CD14-positive monocyte (primary cell): Measurements from ENCODE around the gene CC2D2A. TPM values are rescaled to one million over a fixed set of nuclear protein-coding genes. Genes with fewer than 3 reads are reported as not detected.

Experiments
- DNase-seq, 3 donors: peaks; one replicate each; pipeline ENCODE4 v3.0.0-alpha.2; 2011 to 2022
- H2AFZ ChIP-seq: 2 replicates; pipeline ENCODE4 v1.6.0; 2012; ENCODE audit warnings: mild to moderate bottlenecking, low read depth, low read length, inconsistent platforms; ENCODE audit not compliant: insufficient read depth, poor library complexity, severe bottlenecking
- H3K27ac ChIP-seq, 2 donors: 1 replicate in 1 of 2; 2 replicates in 1 of 2; pipeline ENCODE4 v1.5.1; 2012 to 2013; ENCODE audit warnings: low read length in 2 of 2, control low read depth in 1 of 2, inconsistent platforms in 1 of 2, low read depth in 1 of 2, mild to moderate bottlenecking in 1 of 2
- H3K27me3 ChIP-seq, 2 donors: one replicate each; pipeline versions ENCODE4 v1.6.0 to v1.6.1; 2011 to 2013; ENCODE audit warnings: low read length in 2 of 2; ENCODE audit not compliant: control insufficient read depth in 2 of 2, insufficient read depth in 2 of 2
- H3K36me3 ChIP-seq, 2 donors: replicated peaks in 1 of 2; 1 replicate in 1 of 2; 2 replicates in 1 of 2; pipeline versions ENCODE4 v1.5.1 to v1.6.1; 2012 to 2013; ENCODE audit warnings: low read length in 2 of 2, control low read depth in 1 of 2, inconsistent platforms in 1 of 2, mild to moderate bottlenecking in 1 of 2; ENCODE audit not compliant: insufficient read depth in 2 of 2, control insufficient read depth in 1 of 2
- H3K4me1 ChIP-seq, 2 donors: 1 replicate in 1 of 2; 2 replicates in 1 of 2; pipeline versions ENCODE4 v1.5.1 to v1.6.1; 2012 to 2013; ENCODE audit warnings: low read length in 2 of 2, control low read depth in 1 of 2, inconsistent platforms in 1 of 2, mild to moderate bottlenecking in 1 of 2, moderate library complexity in 1 of 2; ENCODE audit not compliant: insufficient read depth in 2 of 2, control insufficient read depth in 1 of 2
- H3K4me2 ChIP-seq: replicated peaks from 2 replicates; pipeline ENCODE3; 2012; ENCODE audit warnings: low read length, moderate library complexity, mild to moderate bottlenecking; ENCODE audit not compliant: poor library complexity, severe bottlenecking; ENCODE audit errors: extremely low read depth
- H3K4me3 ChIP-seq, 3 experiments: fragments of 200-600 bp in 1 of 3; sonication (generic) in 1 of 3; replicated peaks in 1 of 3; 1 replicate in 2 of 3; 2 replicates in 1 of 3; pipeline ENCODE4 v1.5.1; 2011 to 2013; ENCODE audit warnings: low read length in 3 of 3, mild to moderate bottlenecking in 3 of 3, control low read depth in 2 of 3, low read depth in 2 of 3, inconsistent platforms in 1 of 3, moderate library complexity in 1 of 3
- H3K79me2 ChIP-seq: 2 replicates; pipeline ENCODE4 v1.6.0; 2012; ENCODE audit warnings: mild to moderate bottlenecking, control low read depth, inconsistent platforms, low read length, moderate library complexity; ENCODE audit not compliant: insufficient read depth
- H3K9ac ChIP-seq: 2 replicates; pipeline ENCODE4 v1.6.0; 2017; ENCODE audit warnings: low read length, mild to moderate bottlenecking; ENCODE audit not compliant: insufficient read depth, poor library complexity, severe bottlenecking
- H3K9me3 ChIP-seq, 2 donors: replicated peaks in 1 of 2; 1 replicate in 1 of 2; 2 replicates in 1 of 2; pipeline versions ENCODE4 v1.5.1 to v1.6.1; 2012 to 2013; ENCODE audit warnings: low read length in 2 of 2, control low read depth in 1 of 2; ENCODE audit not compliant: control insufficient read depth in 1 of 2, insufficient read depth in 1 of 2
- H4K20me1 ChIP-seq: 2 replicates; pipeline ENCODE4 v1.6.0; 2012; ENCODE audit warnings: mild to moderate bottlenecking, low read length, control low read depth, moderate library complexity; ENCODE audit not compliant: insufficient read depth
- H3K27ac Mint-ChIP-seq, 7 donors: one replicate each; pipeline ENCODE4 v1.8.0; 2020; ENCODE audit warnings: mild to moderate bottlenecking in 7 of 7, mixed read lengths in 7 of 7, moderate library complexity in 6 of 7, inconsistent platforms in 2 of 7
- H3K27me3 Mint-ChIP-seq, 3 donors: one replicate each; pipeline ENCODE4 v1.8.0; 2021 to 2022; ENCODE audit warnings: low read depth in 3 of 3, mild to moderate bottlenecking in 3 of 3, mixed read lengths in 3 of 3, moderate library complexity in 3 of 3, inconsistent platforms in 1 of 3
- H3K36me3 Mint-ChIP-seq, 2 donors: one replicate each; pipeline ENCODE4 v1.8.0; 2020; ENCODE audit warnings: mixed read lengths in 2 of 2, inconsistent platforms in 1 of 2, mild to moderate bottlenecking in 1 of 2
- H3K4me1 Mint-ChIP-seq: one replicate; pipeline ENCODE4 v1.8.0; 2020; ENCODE audit warnings: mild to moderate bottlenecking, mixed read lengths
- H3K4me3 Mint-ChIP-seq, 2 donors: one replicate each; pipeline ENCODE4 v1.8.0; 2020; ENCODE audit warnings: mild to moderate bottlenecking in 2 of 2, mixed read lengths in 2 of 2, moderate library complexity in 1 of 2
- H3K9me3 Mint-ChIP-seq, 7 donors: one replicate each; pipeline ENCODE4 v1.8.0; 2020 to 2022; ENCODE audit warnings: mixed read lengths in 7 of 7, mild to moderate bottlenecking in 6 of 7, moderate library complexity in 6 of 7, inconsistent platforms in 2 of 7
- WGBS: methylation state at CpG from one replicate; pipeline ENCODE4 v1.1.5; 2013; ENCODE audit warnings: missing lambda C conversion rate; ENCODE audit not compliant: insufficient coverage; 5-methylcytosine and 5-hydroxymethylcytosine counted together
- intact Hi-C, 2 donors: fragments of 100-400 bp; cut with micrococcal nuclease; formaldehyde crosslinking; loops; one replicate each; pipeline versions ENCODE4 v1.15.0 to v1.15.1; 2023
- polyA plus RNA-seq, 3 donors: library from polyadenylated mRNA; depleted of rRNA in 1 of 3; unstranded in 2 of 3; stranded (reverse) in 1 of 3; fragments of 300-500 nt in 2 of 3; fragments of >200 nt in 1 of 3; fragmentation: Illumina TruSeq in 2 of 3; gene quantifications; 1 replicate in 2 of 3; 2 replicates in 1 of 3; pipeline ENCODE4 v1.2.3, GENCODE V29; 2012 to 2021
- TF ChIP-seq, protein P1 (sequence below): fragments of 200-600 bp; IDR thresholded peaks from one replicate; pipeline ENCODE4 v1.8.0; 2022; ENCODE audit warnings: antibody characterized with exemption, mild to moderate bottlenecking

Gene CC2D2A
- polyA plus RNA-seq, 3 donors, result 1.7 to 2.5 (median 1.9) TPM

GRCh38 chr4:15526924-15527592 is 57.4 kb downstream of the CC2D2A start:
- Histone ChIP-seq H3K27ac (no peak overlapping the region), H3K4me1 (no peaks in the 10 kb centered on the region), H3K9me3 (no peaks in the 10 kb centered on the region), H2AFZ (no peak overlapping the region), H3K4me2 (no peak overlapping the region), H3K27me3 (no peaks in the 10 kb centered on the region), H4K20me1 (no peaks in the 10 kb centered on the region), H3K79me2 (no peaks in the 10 kb centered on the region), H3K4me3 (no peak overlapping the region), H3K36me3 (no peaks in the 10 kb centered on the region), H3K9ac (no peak overlapping the region)
- H3K4me3 Mint-ChIP-seq, result no peak overlapping the region
- TF ChIP-seq, protein P1, sequence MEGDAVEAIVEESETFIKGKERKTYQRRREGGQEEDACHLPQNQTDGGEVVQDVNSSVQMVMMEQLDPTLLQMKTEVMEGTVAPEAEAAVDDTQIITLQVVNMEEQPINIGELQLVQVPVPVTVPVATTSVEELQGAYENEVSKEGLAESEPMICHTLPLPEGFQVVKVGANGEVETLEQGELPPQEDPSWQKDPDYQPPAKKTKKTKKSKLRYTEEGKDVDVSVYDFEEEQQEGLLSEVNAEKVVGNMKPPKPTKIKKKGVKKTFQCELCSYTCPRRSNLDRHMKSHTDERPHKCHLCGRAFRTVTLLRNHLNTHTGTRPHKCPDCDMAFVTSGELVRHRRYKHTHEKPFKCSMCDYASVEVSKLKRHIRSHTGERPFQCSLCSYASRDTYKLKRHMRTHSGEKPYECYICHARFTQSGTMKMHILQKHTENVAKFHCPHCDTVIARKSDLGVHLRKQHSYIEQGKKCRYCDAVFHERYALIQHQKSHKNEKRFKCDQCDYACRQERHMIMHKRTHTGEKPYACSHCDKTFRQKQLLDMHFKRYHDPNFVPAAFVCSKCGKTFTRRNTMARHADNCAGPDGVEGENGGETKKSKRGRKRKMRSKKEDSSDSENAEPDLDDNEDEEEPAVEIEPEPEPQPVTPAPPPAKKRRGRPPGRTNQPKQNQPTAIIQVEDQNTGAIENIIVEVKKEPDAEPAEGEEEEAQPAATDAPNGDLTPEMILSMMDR, result no peak
- peaks cover 0 to 2% (median 0%) of the 10 kb centered on the region in 3 donors for H3K27me3 Mint-ChIP-seq
- peaks cover 0 to 17% of the 10 kb centered on the region in 2 donors for H3K36me3 Mint-ChIP-seq
- DNase-seq, result no peak
- no peak overlapping the region for H3K27ac Mint-ChIP-seq
- 100% methylated on average over 3 of the region's 4 CpGs for WGBS
- peaks cover 0 to 4% (median 3%) of the 10 kb centered on the region in 7 donors for H3K9me3 Mint-ChIP-seq
- intact Hi-C loops, result no loop called here
- H3K4me1 Mint-ChIP-seq, result no peaks in the 10 kb centered on the region

GRCh38 chr4:15531792-15532191 is 62.1 kb downstream of the CC2D2A start:
- H3K4me1 ChIP-seq, result no peaks in the 10 kb centered on the region

More at GRCh38 chr4:15531792-15532191, 62.1 kb downstream of the CC2D2A start:
- DNase-seq, result no peak
- Histone ChIP-seq H3K27ac (no peak overlapping the region), H3K4me3 (no peak overlapping the region), H3K4me2 (no peak overlapping the region), H4K20me1 (no peaks in the 10 kb centered on the region), H3K36me3 (peaks cover 3 to 4% of the 10 kb centered on the region in 2 donors), H3K9ac (no peak overlapping the region), H3K27me3 (no peaks in the 10 kb centered on the region), H3K79me2 (no peaks in the 10 kb centered on the region), H3K9me3 (no peaks in the 10 kb centered on the region), H2AFZ (no peak overlapping the region)
- TF ChIP-seq, protein P1, result no peak
- Mint-ChIP-seq H3K27me3 (peaks cover 0 to 2% (median 0%) of the 10 kb centered on the region in 3 donors), H3K9me3 (peaks cover 0 to 3% (median 0%) of the 10 kb centered on the region in 7 donors), H3K4me1 (no peaks in the 10 kb centered on the region), H3K27ac (no peak overlapping the region), H3K36me3 (peaks cover 1 to 29% of the 10 kb centered on the region in 2 donors), H3K4me3 (no peak overlapping the region)
- intact Hi-C loops, result no loop called here
- WGBS, result 100% methylated on average over 3 of the region's 3 CpGs
